K562 (cell line): ENCODE results near the gene BASP1. TPM values are rescaled to one million over a fixed set of nuclear protein-coding genes. Genes with fewer than 3 reads are reported as not detected.

Source experiments
- ATAC-seq: fragments of 200-7000 bp; cut with Tn5 transposase; 3 replicates; pipeline ENCODE4 v1.9.1; 2020; ENCODE audit warnings: moderate library complexity
- BruUV-seq: library from RNA; stranded (reverse); fragments of 400-500 nt; replicated peaks from 2 replicates; lab custom pipeline; 2021; lab: Mats Ljungman, UMichigan
- CTCF ChIA-PET: fragments of 300-600 bp; formaldehyde crosslinking; extraction: SDS; loops from one replicate; lab custom pipeline; 2021; ENCODE audit warnings: low intra/inter-chr PET ratio; lab: Yijun Ruan, JAX
- POLR2A ChIA-PET: fragments of 300-600, 350-650 bp; sonication (Branson Sonifier 250); formaldehyde crosslinking; extraction: SDS; loops from one replicate; lab custom pipeline; 2021; ENCODE audit warnings: antibody characterized with exemption, inconsistent platforms; lab: Yijun Ruan, JAX
- DNase-seq, 4 experiments: peaks; one replicate each; pipeline versions ENCODE4 v3.0.0 to v3.0.0-alpha.2; 2011 to 2018; ENCODE audit warnings: low spot score in 3 of 4, mixed read lengths in 3 of 4; ENCODE audit errors: extremely low read depth in 1 of 4
- FAIRE-seq: peaks from 2 replicates; lab custom pipeline; 2011; peaks lifted over from hg19 to GRCh38; lab: Jason Lieb, UNC
- H2AFZ ChIP-seq: 2 replicates; pipeline ENCODE4 v1.6.0; 2011; ENCODE audit warnings: low read depth, low read length, control low read depth, inconsistent platforms
- H3K27ac ChIP-seq: fragments of 200-600 bp; 3 replicates; pipeline ENCODE4 v1.8.0; 2011; ENCODE audit warnings: low read depth, mild to moderate bottlenecking, control low read depth, inconsistent platforms, low read length, moderate library complexity, mixed read lengths; ENCODE audit errors: extremely low read depth
- H3K27me3 ChIP-seq, 2 experiments: fragments of 300-600 bp in 1 of 2; 2 replicates in 1 of 2; 3 replicates in 1 of 2; pipeline versions ENCODE4 v1.6.0 to v1.8.0; 2011; ENCODE audit warnings: inconsistent platforms in 2 of 2, low read length in 2 of 2, mild to moderate bottlenecking in 1 of 2, mixed read lengths in 1 of 2, moderate library complexity in 1 of 2; ENCODE audit not compliant: control insufficient read depth in 2 of 2, insufficient read depth in 2 of 2
- H3K36me3 ChIP-seq: fragments of 300-600 bp; 3 replicates; pipeline ENCODE4 v1.8.0; 2011; ENCODE audit warnings: mild to moderate bottlenecking, low read length, inconsistent platforms; ENCODE audit not compliant: control insufficient read depth, insufficient read depth
- H3K4me1 ChIP-seq, 2 experiments: fragments of 200-600 bp in 1 of 2; replicated peaks in 1 of 2; 2 replicates in 1 of 2; 3 replicates in 1 of 2; pipeline versions ENCODE4 v1.5.1 to v1.8.0; 2011; ENCODE audit warnings: inconsistent platforms in 2 of 2, low read length in 2 of 2, mild to moderate bottlenecking in 1 of 2, mixed read lengths in 1 of 2, moderate library complexity in 1 of 2; ENCODE audit not compliant: control insufficient read depth in 2 of 2, insufficient read depth in 2 of 2
- H3K4me2 ChIP-seq: 2 replicates; pipeline ENCODE4 v1.6.1; 2011; ENCODE audit warnings: low read length, control low read depth, inconsistent platforms, mixed read lengths; ENCODE audit not compliant: insufficient read depth
- H3K4me3 ChIP-seq: fragments of 200-600 bp; sonication (generic), shearing (Covaris generic); 2 replicates; pipeline ENCODE4 v1.5.1; 2016; ENCODE audit warnings: control low read depth, inconsistent platforms
- H3K79me2 ChIP-seq: fragments of 200-600 bp; 3 replicates; pipeline ENCODE4 v1.8.0; 2011; ENCODE audit warnings: low read length, inconsistent platforms; ENCODE audit not compliant: control insufficient read depth, insufficient read depth
- H3K9ac ChIP-seq, 2 experiments: 2 replicates each; pipeline versions ENCODE4 v1.6.0 to v1.6.1; 2011; ENCODE audit warnings: low read depth in 2 of 2, low read length in 2 of 2, control low read depth in 1 of 2, inconsistent platforms in 1 of 2, mild to moderate bottlenecking in 1 of 2, mixed read lengths in 1 of 2; ENCODE audit not compliant: insufficient read depth in 1 of 2
- H3K9me1 ChIP-seq: one replicate; pipeline ENCODE4 v1.6.0; 2011; ENCODE audit warnings: inconsistent platforms, mild to moderate bottlenecking, low read length, moderate library complexity; ENCODE audit not compliant: control insufficient read depth, insufficient read depth
- H3K9me3 ChIP-seq: replicated peaks from 2 replicates; pipeline ENCODE4 v1.5.1; 2011; ENCODE audit warnings: low read depth, low read length, inconsistent platforms; ENCODE audit not compliant: control insufficient read depth, insufficient read depth
- H4K20me1 ChIP-seq: replicated peaks from 2 replicates; pipeline ENCODE4 v1.6.1; 2011; ENCODE audit warnings: low read length, inconsistent platforms, mixed read lengths; ENCODE audit not compliant: control insufficient read depth, insufficient read depth
- CREB5 ChIP-seq: fragments of 250-450 bp; sonication (Bioruptor Pico); IDR thresholded peaks from 2 replicates; pipeline ENCODE4 v1.5.0; 2020; ENCODE audit warnings: mild to moderate bottlenecking
- ELF2 ChIP-seq: fragments of 250-450 bp; sonication (Bioruptor Pico); IDR thresholded peaks from 2 replicates; pipeline ENCODE4 v1.5.0; 2021; ENCODE audit warnings: mild to moderate bottlenecking
- HDAC3 ChIP-seq: fragments of 450-650 bp; IDR thresholded peaks from 2 replicates; pipeline ENCODE4 v1.6.1; 2018; ENCODE audit warnings: borderline replicate concordance, mild to moderate bottlenecking, moderate library complexity; ENCODE audit not compliant: partially characterized antibody
- HLTF ChIP-seq: fragments of 450-650 bp; IDR thresholded peaks from 2 replicates; pipeline ENCODE4 v1.6.1; 2016
- NCOA2 ChIP-seq, 2 experiments: fragments of 450-650 bp; IDR thresholded peaks; 2 replicates each; pipeline ENCODE4 v1.6.1; 2018; ENCODE audit warnings: mild to moderate bottlenecking in 2 of 2, moderate library complexity in 1 of 2; ENCODE audit not compliant: partially characterized antibody in 2 of 2
- NCOA6 ChIP-seq: fragments of 450-650 bp; IDR thresholded peaks from 2 replicates; pipeline ENCODE4 v1.6.1; 2017; ENCODE audit warnings: mild to moderate bottlenecking
- POLR2A ChIP-seq: fragments of 450-650 bp; conservative IDR thresholded peaks from 2 replicates; pipeline ENCODE4 v1.6.1; 2016
- RAD51 ChIP-seq: fragments of 450-650 bp; IDR thresholded peaks from 2 replicates; pipeline ENCODE4 v1.7.1; 2016; ENCODE audit warnings: low read depth, mild to moderate bottlenecking, borderline replicate concordance
- TAF7 ChIP-seq: fragments of 450-650 bp; IDR thresholded peaks from 2 replicates; pipeline ENCODE4 v1.6.1; 2016; ENCODE audit warnings: missing genetic modification characterization, missing compliant biosample characterization
- TAL1 ChIP-seq: fragments of 450-650 bp; IDR thresholded peaks from 2 replicates; pipeline ENCODE4 v1.6.1; 2016; ENCODE audit warnings: mild to moderate bottlenecking
- THRB ChIP-seq: fragments of 450-650 bp; formaldehyde crosslinking; conservative IDR thresholded peaks from 2 replicates; pipeline ENCODE4 v1.4.0; 2022; ENCODE audit warnings: mild to moderate bottlenecking, missing genetic modification characterization
- WHSC1 ChIP-seq: IDR thresholded peaks from one replicate; pipeline ENCODE4 v1.6.1; 2012; ENCODE audit warnings: low read length, control low read depth, inconsistent platforms
- ZNF347 ChIP-seq: fragments of 450-650 bp; formaldehyde crosslinking; IDR thresholded peaks from 2 replicates; pipeline ENCODE4 v1.4.0; 2020; ENCODE audit warnings: low read depth, mild to moderate bottlenecking, moderate library complexity
- ZNF699 ChIP-seq: fragments of 250-450 bp; sonication (Bioruptor Pico); IDR thresholded peaks from 2 replicates; pipeline ENCODE4 v1.8.0; 2021; ENCODE audit warnings: mild to moderate bottlenecking, moderate library complexity; ENCODE audit not compliant: insufficient replicate concordance
- WGBS: fragments of 100-300 bp; shearing (Covaris generic); methylation state at CpG from one replicate; pipeline ENCODE4 v1.1.6; 2016; ENCODE audit warnings: low coverage, mixed read lengths; ENCODE audit not compliant: insufficient coverage; ENCODE audit errors: missing lambda C conversion rate; 5-methylcytosine and 5-hydroxymethylcytosine counted together
- in situ Hi-C: fragments of 300-500 bp; cut with MboI; formaldehyde crosslinking; loops from 4 replicates; pipeline ENCODE4 v1.15.0; 2018; ENCODE audit warnings: inconsistent platforms, mixed read lengths
- intact Hi-C: fragments of 100-400 bp; cut with micrococcal nuclease; formaldehyde crosslinking; loops from 2 replicates; pipeline ENCODE4 v1.14.2; 2022
- polyA plus RNA-seq, 8 experiments: library from polyadenylated mRNA; depleted of rRNA in 4 of 8; stranded (reverse) in 5 of 8; unstranded in 3 of 8; fragments of >200 nt; fragmentation: Nextera tagmentation in 2 of 8; fragmentation: Illumina TruSeq in 1 of 8; extraction: Ambion mirVana in 2 of 8; extraction: Trizol in 1 of 8; gene quantifications; 2 replicates each; pipeline versions ENCODE4 v1.2.1 to v1.2.3, GENCODE V29; 2011 to 2014; ENCODE audit warnings: inconsistent platforms in 1 of 8, missing spikeins in 1 of 8
- total RNA-seq, 7 experiments: library from RNA; depleted of rRNA in 6 of 7; stranded (reverse); fragments of >200 nt in 6 of 7; fragmentation: Illumina TruSeq in 2 of 7; extraction: Trizol in 2 of 7; gene quantifications; 2 replicates each; pipeline versions ENCODE4 v1.2.1 to v1.2.3, GENCODE V29; 2011 to 2021; ENCODE audit warnings: low replicate concordance in 1 of 7

Gene BASP1
- total and polyA plus RNA-seq, 9 of the 15 experiments (the other 6 are each of a cell fraction or from before 2014, with no cell fraction given): 0.22 TPM; not detected in 8

- Histone ChIP-seq H4K20me1 (no peaks in the 10 kb centered on the region; the same call in 1 of the 2 replicates), H3K36me3 (no peaks in the 10 kb centered on the region), H3K4me2 (no peak overlapping the region), H3K27ac (no peak overlapping the region), H3K4me1 (no peaks in the 10 kb centered on the region), H3K9me1 (no peaks in the 10 kb centered on the region), H3K27me3 (no peaks in the 10 kb centered on the region), H3K9me3 (no peaks in the 10 kb centered on the region), H3K79me2 (no peaks in the 10 kb centered on the region), H3K9ac (no peak overlapping the region), H3K4me3 (no peak overlapping the region), H2AFZ (no peak overlapping the region)
- no peak for ATAC-seq
- DNase-seq: no peak
- ChIA-PET CTCF (no interaction called here), POLR2A (no interaction called here)
- intact Hi-C loops (no loop called here), in situ Hi-C loops (loop anchor here (25.0 kb wide), 1 partner anchor 358 kb away; the partner anchor contains the start of genes TAF11L10, TAF11L7, TAF11L8 and TAF11L9)
- no peak for FAIRE-seq
- TF ChIP-seq CREB5 (CRISPR knock-in tag): no peak
- no peak for TF ChIP-seq ZNF699 (CRISPR knock-in tag)
- TF ChIP-seq THRB (CRISPR knock-in tag): no peak
- no peak for TF ChIP-seq TAL1
- TF ChIP-seq ZNF347 (CRISPR knock-in tag): no peak
- no peak for TF ChIP-seq HLTF
- no peak for TF ChIP-seq NCOA2 (IDR thresholded peaks at IDR 0.05; ENCODE audit: partially characterized antibody in 2 of 2)
- TF ChIP-seq WHSC1: no peak
- no peak for TF ChIP-seq RAD51
- TF ChIP-seq POLR2A: no peak
- no peak for TF ChIP-seq HDAC3
- TF ChIP-seq TAF7: no peak
- TF ChIP-seq ELF2 (CRISPR knock-in tag): no peak
- TF ChIP-seq NCOA6: no peak
- 4% methylated on average over 3 of the region's 3 CpGs for WGBS
- no TSS peak for BruUV-seq
Observed at GRCh38 chr5:17228821-17229291, 11.4 kb downstream of the BASP1 start.
